Hematopoietic multipotent progenitor cell treated with erythropoietin and hydrocortisone succinate and interleukin-3 and kit ligand, for 6 days (in vitro differentiated cells): ENCODE data around the gene CDC6.

Source experiments
- DNase-seq: peaks from one replicate; pipeline ENCODE4 v3.0.0-alpha.2; 2015

The CDC6 gene

GRCh38 chr17:40312131-40312731, 24.6 kb downstream of the CDC6 start:
- DNase-seq = no peak

DNA sequence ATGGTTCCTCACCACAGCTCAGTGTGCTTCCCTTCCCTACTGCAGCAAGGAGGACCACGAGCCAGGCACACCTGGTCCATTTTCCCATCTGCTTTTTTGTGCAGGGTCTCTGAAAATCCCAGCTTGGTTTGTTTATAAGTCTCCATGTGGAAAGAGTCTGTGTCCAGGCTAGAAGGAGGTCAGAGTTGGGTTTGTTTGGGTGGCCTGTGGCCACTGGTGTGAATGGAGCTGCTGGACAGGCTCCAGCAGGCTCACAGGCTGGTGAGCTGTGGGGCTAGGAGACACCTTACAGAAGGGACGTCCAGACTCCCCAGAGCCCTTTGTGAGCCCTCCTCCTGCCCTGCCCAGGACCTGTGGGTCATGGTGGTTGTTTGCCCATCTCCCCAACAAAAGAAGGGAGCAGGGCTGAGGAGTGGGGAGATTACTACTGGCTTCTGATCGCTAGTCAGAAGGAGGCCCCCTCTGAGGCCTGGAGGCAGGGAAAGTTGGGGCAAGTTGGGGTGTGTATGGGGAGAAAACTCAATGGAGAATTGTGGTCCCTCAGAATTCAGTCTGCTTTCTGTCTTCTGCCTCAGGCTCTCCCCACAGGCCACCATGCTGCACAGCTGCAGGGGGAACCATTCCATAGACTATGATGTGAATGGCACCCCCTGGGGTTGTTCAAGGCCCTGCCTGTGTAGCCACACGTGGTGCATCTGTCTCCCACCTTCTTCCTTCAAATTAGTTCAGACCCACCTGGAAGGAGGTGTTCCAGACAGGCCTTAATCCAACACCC, 25.4 kb downstream of the CDC6 start:
- DNase-seq = no peak

- DNase-seq = no peak
These were observed 26.2 kb downstream of the CDC6 start for GRCh38 chr17:40313668-40314583.

DNA sequence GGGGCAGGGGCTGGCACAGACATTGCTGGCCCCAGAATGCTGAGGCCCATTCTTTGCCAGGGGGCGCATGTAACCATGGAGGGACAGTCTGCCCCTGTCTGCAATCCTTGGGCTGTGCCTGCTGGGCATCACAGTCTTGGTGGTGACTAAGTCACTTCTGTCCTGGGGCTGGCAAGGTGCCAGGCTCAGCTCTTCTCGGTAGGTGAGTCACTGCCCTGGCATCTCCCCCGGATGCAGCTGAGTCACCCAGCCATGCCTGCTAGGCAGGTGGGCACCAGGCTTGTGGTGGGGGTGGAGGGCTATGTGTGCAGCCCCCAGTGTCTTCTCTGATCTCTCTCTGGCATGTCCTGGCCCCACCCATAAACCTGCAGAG, 26.9 kb downstream of the CDC6 start:
- peak; percentile 90 for DNase-seq

GRCh38 chr17:40315206-40315605, 27.5 kb downstream of the CDC6 start:
- DNase-seq = no peak

- DNase-seq = peak; percentile 81
These were observed 28.2 kb downstream of the CDC6 start for GRCh38 chr17:40315678-40316570.

- no peak for DNase-seq
These were observed 29.1 kb downstream of the CDC6 start for GRCh38 chr17:40316571-40317344.

GRCh38 chr17:40317345-40317873, 29.7 kb downstream of the CDC6 start:
- peak; percentile 85 for DNase-seq

GRCh38 chr17:40317880-40318829, 30.5 kb downstream of the CDC6 start:
- DNase-seq = peak; percentile 98

DNA sequence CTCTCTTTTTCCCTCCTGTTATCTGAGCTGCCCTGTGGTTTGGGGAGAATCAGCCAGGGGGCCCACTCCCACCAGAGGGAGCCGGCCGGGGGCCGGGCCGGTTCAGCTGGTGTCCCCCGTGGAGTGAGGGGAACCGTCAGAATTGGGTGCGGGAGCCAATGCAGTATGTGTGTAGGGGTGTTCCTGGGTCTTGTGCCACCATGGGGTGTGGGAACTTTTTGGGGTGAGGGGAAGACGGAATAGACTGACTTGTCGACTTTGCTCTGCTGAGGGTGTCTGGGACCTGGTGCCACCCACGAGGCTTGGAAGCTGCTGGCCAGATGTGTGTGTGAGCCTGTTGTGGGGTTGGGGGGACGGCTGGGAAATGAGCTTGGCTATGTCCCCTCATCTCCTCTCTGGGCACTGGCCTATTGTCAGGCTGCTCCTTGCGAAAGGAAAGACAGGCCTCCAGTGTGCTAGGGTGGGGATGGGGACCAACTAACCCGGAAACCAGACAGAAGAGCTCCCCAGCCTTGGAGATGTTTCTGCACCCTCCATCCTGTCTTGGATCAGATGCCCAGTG, 31.2 kb downstream of the CDC6 start:
- peak; percentile 28 for DNase-seq

- DNase-seq = peak; percentile 64
These were observed 32.2 kb downstream of the CDC6 start for GRCh38 chr17:40319651-40320540.

DNA sequence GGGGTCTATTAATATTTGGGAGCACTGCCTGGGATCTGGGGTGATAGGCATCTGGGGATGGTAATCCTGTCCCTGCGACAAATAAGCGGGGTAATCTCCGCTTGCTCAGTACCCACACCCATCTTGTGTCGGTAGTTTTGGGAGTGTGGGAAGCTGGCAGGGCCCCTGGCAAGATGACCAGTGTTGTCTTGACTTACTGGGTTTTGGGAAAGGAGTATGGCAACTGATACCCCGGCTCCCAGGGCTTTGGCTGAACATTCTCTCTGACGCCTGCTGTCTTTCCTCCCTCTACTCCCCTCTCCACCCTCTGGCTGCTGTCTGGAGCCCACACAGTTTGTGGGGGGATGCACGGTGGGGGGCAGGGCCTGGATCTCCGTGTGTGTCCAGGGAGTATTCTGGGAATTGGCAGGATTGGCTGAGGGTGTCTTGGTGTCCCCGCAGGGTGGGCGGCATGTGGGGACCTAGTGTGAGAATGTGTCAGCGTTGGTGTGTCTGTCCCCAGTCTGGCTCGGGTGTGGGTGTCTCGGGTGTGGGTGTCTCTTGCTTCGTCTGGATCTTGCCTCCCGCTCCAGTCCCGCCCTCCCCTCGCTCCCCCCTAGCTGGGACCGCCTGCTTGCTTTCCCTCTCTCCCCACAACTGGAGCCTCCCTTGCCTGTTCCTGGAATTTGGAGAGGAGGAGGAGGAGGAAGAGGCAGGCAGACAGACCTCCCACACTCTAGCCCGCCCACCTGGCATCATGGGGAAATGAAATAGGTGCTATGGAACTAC, 33.3 kb downstream of the CDC6 start:
- DNase-seq = peak; percentile 65

DNA sequence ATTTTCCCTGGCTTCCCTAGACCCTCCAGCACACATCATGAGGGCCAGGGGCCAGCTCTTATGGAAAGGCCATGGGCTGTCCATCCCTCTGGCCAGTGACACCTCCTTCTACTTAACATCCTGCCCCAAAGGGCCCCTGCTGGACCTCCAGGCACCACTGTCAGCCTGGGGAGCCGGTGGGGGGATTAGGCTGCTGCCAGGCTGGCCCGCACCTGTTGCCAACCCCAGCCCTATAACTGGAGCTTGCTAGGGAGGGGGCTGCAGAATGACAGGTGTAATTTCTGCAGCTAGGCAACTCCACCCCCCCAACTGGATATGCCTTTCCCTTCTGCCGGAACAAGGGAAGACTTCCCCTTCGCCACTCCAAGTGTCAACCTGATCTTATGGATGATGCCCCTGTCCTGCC, 33.8 kb downstream of the CDC6 start:
- DNase-seq = no peak

- peak; percentile 25 for DNase-seq
These were observed 34.3 kb downstream of the CDC6 start for GRCh38 chr17:40321961-40322357.

- DNase-seq = peak; percentile 96
These were observed 35.0 kb downstream of the CDC6 start for GRCh38 chr17:40322358-40323315.
